GM19468 (cell line): ENCODE measurements around the gene MAN2B1.
"Not testable (repeated sequence)": the region's sequence is repeated elsewhere in the genome, so short reads cannot be mapped to it uniquely, and the experiment has no call there.

Experiments
- ATAC-seq: cut with Tn5 transposase; IDR thresholded peaks from one replicate; pipeline ENCODE4 v1.9.1; 2021; ENCODE audit warnings: mild to moderate bottlenecking, moderate library complexity, moderate number of reproducible peaks; ENCODE audit not compliant: unreplicated experiment; ENCODE audit errors: extremely low read depth

MAN2B1 gene

GRCh38 chr19:12689581-12690216 lies 23.2 kb upstream of the MAN2B1 start:
- no peak for ATAC-seq

GRCh38 chr19:12689012-12689411 lies 22.5 kb upstream of the MAN2B1 start:
- no peak for ATAC-seq

- ATAC-seq: no peak
Measured at GRCh38 chr19:12687496-12688196, 21.1 kb upstream of the MAN2B1 start, which contains the start of gene GNG14. Gene GNG14, plus strand, starts transcription at chr19:12687998. Its CDS starts 51 bp downstream, at chr19:12688049.

GRCh38 chr19:12685831-12686230 lies 19.3 kb upstream of the MAN2B1 start:
- no peak for ATAC-seq

GRCh38 chr19:12681074-12681987 lies 14.8 kb upstream of the MAN2B1 start, which contains the start of gene DHPS:
Gene DHPS, minus strand, starts transcription at chr19:12681880. Its CDS starts 114 bp downstream, at chr19:12681766.
- ATAC-seq: peak; percentile 36

GRCh38 chr19:12680034-12680433 lies 13.5 kb upstream of the MAN2B1 start:
- no peak for ATAC-seq

GRCh38 chr19:12678039-12678438 lies 11.5 kb upstream of the MAN2B1 start:
- ATAC-seq: not testable (repeated sequence)

- ATAC-seq: no peak
Measured at GRCh38 chr19:12676928-12677327, 10.4 kb upstream of the MAN2B1 start.

- ATAC-seq: no peak
Measured at GRCh38 chr19:12676384-12676792, 9.8 kb upstream of the MAN2B1 start.

GRCh38 chr19:12675940-12676339 lies 9.4 kb upstream of the MAN2B1 start:
- no peak for ATAC-seq

GRCh38 chr19:12675399-12675798 lies 8.9 kb upstream of the MAN2B1 start:
- ATAC-seq: no peak

- ATAC-seq: no peak
Measured at GRCh38 chr19:12672744-12673143, 6.2 kb upstream of the MAN2B1 start.

- no peak for ATAC-seq
Measured at GRCh38 chr19:12670159-12670928, 3.8 kb upstream of the MAN2B1 start.

- ATAC-seq: no peak
Measured at GRCh38 chr19:12669270-12670158, 3.0 kb upstream of the MAN2B1 start.

GRCh38 chr19:12668932-12669269 lies 2.4 kb upstream of the MAN2B1 start:
- ATAC-seq: no peak

- no peak for ATAC-seq
Measured at GRCh38 chr19:12668346-12668745, 1.8 kb upstream of the MAN2B1 start.

GRCh38 chr19:12667731-12668302 lies 1.3 kb upstream of the MAN2B1 start:
- ATAC-seq: no peak

- no peak for ATAC-seq
Measured at GRCh38 chr19:12665671-12666264, 774 bp downstream of the MAN2B1 start.

- ATAC-seq: no peak
Measured at GRCh38 chr19:12665281-12665573, 1.3 kb downstream of the MAN2B1 start.
